Hematopoietic multipotent progenitor cell (in vitro differentiated cells): Measurements from ENCODE around the gene TSKU. TPM values are rescaled to one million over a fixed set of nuclear protein-coding genes. Genes with fewer than 3 reads are reported as not detected.
"Not testable (repeated sequence)": the region's sequence is repeated elsewhere in the genome, so short reads cannot be mapped to it uniquely, and the experiment has no call there.

ENCODE experiments used
- DNase-seq, 3 donors: peaks; one replicate each; pipeline ENCODE4 v3.0.0-alpha.2; 2011 to 2015; ENCODE audit warnings: low read depth in 2 of 3, low spot score in 2 of 3
- total RNA-seq: library from RNA; depleted of rRNA; stranded (reverse); fragments of >200 nt; gene quantifications from one replicate; pipeline ENCODE4 v1.2.3, GENCODE V29; 2012

TSKU gene
- total RNA-seq, 1 donor = 0.27 TPM

DNA sequence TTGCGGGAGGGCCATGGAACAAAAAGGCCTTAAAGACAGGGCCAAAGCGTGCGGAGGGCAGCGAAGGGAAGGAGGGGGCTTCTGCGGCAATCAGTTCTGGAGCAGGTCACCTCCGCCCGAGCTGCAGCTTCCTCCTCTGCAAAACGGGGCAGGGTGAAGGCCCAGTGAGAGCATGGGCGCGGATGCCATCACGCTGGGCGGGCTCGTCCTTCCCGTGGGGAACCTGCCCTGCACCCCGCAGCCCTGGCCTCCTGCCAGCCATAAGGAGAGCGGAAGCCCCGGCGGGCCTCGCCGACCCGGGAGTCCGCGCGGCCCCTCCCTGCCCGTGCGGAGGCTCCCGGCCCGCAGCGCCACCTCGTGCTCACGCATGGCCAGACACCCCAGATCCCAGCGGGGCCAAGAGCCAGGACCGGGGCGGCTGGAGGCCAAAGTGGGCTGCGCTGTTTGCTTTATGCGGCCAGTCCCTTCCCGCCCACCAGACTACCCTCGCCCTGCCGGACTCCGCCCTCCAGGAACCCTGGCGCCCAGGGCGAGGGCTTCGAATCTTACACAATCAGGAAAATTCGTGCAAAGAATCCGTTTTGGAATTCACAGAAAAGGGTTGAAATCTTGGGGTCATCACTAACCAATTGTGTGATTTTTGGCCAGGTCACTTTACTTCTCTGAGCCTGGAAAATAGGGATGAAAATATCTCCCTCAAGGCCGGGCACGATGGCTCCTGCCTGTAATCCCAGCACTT, 16.1 kb downstream of the TSKU start:
- peak; percentile 50 to 80 (median 80) for DNase-seq

DNA sequence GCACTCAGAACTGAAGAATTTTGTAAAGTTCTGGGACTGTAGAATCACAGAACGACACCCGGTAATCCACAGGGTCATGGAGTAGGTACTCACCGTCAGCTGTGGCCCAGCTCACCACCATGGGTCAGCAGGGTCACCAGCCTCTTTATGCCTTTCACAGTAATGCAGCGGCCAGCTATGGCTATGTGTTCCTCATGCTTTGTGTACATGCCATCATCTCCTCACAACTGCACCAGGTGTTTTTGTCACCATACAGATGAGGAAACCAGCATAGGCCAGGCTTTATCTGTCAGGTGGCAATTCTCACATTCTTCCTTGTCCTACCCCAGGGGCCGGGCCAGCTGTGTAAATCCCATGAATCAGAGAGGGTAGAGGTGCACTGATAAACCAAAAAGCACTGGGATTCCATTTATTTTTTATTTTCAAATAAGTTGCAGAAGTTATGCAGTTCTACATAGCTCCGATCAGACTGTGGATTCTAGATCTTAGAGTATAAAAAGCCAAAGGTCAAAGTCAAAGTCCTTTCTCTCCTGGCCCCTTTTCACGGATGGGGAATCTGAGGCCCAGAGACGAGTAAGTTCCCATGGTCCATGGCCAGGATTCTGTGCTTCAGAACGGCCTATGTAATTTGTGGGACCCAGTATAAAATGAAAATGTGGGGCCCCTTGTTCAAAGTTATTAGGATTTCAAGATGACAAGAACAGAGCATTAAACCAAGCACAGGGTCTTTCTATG, 17.5 kb downstream of the TSKU start:
- DNase-seq = no peak

DNA sequence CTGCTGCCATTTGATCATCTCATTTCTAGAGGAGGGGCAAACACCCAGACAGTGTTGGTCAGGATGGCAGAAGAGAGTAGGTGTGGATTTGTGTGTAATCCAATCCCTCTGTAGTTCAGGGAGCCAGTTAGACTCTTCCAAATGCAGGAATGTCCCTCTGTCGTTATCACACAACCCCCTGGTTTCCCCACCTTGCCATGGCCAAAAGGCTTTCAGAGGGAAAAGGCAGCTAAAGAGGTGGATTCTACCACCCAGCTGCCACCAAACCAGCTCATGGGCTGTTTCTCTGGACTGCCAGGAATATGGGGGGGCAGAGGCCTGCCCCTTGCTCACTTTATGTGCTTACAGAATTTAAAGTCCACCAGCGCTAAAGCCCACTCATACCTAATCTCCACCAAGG, 18.1 kb downstream of the TSKU start:
- DNase-seq = no peak

- DNase-seq = no peak
Measured at GRCh38 chr11:76801736-76802135, 18.6 kb downstream of the TSKU start.

GRCh38 chr11:76802151-76802550, 19.0 kb downstream of the TSKU start:
- no peak for DNase-seq

GRCh38 chr11:76802621-76803020, 19.5 kb downstream of the TSKU start:
- DNase-seq = no peak

- DNase-seq = no peak
Measured at GRCh38 chr11:76803023-76803422, 19.9 kb downstream of the TSKU start.

GRCh38 chr11:76803811-76804600, 20.9 kb downstream of the TSKU start:
- DNase-seq = no peak

- DNase-seq = no peak
Measured at GRCh38 chr11:76805206-76805913, 22.2 kb downstream of the TSKU start.

DNA sequence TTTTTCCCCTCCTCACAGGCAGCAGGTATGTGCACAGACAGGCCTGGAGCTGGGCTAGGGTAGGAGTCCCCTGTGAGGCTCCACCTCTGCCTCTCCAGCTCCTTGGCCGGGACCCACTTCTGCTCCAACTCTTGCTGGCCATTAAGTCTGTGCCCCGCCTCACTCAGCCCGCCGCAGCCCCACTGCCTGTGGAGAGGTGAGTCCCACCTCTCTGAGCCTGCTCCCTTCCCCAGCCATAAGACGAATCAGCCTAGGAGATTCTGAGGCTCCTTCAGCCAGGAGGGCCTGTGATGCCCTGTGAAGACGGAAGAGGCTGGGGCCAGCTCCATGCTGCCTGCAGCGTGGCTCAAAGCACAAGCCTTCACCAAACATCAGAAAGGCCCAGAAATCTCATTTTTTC, 23.0 kb downstream of the TSKU start:
- DNase-seq = no peak

- no peak for DNase-seq
Measured at GRCh38 chr11:76806608-76807205, 23.6 kb downstream of the TSKU start.

- DNase-seq = peak; percentile 25 to 80 (median 72)
Measured at GRCh38 chr11:76807206-76807875, 24.2 kb downstream of the TSKU start.

GRCh38 chr11:76808171-76808570, 25.0 kb downstream of the TSKU start:
- DNase-seq = no peak

GRCh38 chr11:76808996-76809395, 25.8 kb downstream of the TSKU start:
- no peak for DNase-seq

DNA sequence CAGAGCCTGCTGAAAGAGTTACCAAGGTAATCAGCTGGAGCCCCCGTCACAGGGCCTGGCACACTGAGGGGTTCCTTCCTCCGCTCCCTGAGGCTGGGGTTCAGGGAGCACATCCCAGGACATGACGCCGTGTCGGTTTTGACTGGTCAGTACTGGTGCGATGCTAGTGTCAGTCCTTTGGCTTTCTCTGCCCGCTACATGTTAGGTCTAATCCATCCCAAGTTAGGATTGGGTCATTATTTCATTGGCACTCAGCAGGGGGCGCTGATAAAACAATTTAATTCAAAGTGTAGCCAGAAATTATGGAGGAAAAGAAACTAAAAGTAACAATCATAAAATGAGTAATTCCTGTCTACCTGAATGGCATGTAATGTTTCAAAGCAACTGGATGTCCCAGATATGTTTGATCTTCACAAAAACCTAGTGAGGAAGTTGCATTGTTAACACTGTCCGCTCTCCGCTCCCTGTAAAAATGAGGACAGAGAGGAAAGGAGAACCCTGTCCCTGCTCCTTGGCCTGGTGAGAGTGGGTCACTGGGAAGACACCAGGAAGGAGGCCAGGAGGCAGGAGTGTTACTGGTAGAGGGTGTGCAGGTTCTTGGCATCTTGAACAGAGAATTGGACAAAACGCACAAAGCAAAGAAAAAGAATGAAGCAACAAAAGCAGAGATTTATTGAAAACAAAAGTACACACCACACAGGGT, 27.1 kb downstream of the TSKU start:
- peak in 2 of 3 donors; percentile 27 to 73 for DNase-seq

DNA sequence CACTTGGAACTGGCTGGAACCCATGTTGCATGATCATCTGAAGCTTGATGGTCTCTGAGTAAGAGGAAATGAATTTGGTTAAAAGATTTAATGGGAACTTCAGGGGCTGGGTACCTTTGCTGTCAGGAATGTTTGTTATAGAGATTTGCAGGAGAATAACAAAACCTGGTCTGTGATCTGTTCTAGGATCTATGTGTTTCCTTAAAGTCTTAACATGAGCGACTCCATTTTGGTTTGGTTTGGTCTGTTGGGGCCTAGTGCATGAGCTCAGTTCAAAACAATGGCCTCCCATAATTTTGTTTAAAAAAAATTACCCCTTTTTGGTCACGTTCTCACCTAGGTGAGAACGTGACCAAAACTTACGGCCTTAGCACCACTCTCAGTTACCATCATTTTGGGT, 28.1 kb downstream of the TSKU start:
- DNase-seq = no peak

DNA sequence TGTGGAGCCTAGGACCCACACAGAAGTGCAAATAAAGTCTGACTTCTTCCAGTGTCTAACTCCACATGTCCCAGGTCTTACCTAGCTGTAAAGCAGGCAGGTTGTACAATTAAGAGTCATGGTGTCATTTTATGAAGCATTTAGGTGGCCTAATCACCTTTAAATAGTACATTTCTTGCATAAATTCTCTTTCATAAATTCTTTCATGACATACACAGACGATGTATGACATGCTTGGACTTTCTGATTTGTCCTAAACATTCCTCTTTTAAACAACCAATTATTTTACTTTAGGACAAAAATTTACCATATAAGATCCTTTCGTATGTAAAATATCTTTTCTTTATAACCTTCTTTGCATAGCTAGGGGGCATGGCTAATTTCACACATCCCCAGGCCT, 31.3 kb downstream of the TSKU start:
- no peak for DNase-seq

- DNase-seq = not testable (repeated sequence)
Measured at GRCh38 chr11:76815678-76816077, 32.5 kb downstream of the TSKU start.

DNA sequence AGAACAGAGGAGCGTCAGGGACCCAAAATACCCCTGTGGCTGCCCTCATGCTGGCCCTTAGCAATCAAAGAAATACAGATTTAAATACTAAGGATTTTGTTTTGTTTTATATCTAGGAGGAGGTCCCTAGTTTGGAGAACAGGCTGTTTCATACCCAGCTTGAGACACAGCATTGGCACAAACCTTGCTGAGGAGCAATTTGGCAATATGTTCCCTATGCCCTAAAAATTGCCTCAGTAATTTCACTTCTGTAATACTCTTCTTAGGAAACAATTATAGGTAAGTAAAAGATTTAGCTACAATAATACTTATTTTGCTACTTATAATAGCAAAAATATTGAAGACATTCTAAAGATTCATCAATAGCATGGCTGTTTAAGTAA, 37.0 kb downstream of the TSKU start:
- DNase-seq = no peak
